Measurements from ENCODE around the gene NMUR2.

The NMUR2 gene, protein sequence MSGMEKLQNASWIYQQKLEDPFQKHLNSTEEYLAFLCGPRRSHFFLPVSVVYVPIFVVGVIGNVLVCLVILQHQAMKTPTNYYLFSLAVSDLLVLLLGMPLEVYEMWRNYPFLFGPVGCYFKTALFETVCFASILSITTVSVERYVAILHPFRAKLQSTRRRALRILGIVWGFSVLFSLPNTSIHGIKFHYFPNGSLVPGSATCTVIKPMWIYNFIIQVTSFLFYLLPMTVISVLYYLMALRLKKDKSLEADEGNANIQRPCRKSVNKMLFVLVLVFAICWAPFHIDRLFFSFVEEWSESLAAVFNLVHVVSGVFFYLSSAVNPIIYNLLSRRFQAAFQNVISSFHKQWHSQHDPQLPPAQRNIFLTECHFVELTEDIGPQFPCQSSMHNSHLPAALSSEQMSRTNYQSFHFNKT

DNA sequence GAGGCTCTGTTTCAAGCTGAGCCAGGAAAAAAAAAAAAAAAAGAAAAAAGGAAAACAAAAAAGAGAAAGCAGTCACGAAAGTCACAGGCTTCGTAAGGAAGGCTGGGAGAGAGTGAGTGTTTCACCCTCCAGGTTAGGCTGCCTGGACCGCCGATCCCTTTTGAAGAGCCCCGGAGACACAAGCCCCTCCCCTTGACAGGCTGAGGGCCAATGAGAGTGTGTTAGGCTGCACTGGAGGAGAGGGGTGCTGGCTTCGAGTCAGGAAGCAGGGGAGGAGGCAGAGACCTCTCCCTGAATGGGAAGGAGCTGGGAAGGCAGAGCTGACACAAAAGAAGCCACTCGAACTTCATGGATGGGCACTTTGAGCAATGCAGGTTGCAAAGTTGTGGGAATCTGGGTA is at the start of gene NMUR2:
NMUR2 (minus strand) TSS at position 135 of the 400 bp plus-strand sequence. CDS start 166 bp downstream, outside the sequence.
- in situ Hi-C loops (cut with MboI; ENCODE audit: low sequenced_read_pairs) = no loop called here
- Histone ChIP-seq H3K4me1 (no peaks in the 10 kb centered on the region), H3K9me3 (no peaks in the 10 kb centered on the region), H3K36me3 (replicated peaks) (no peaks in the 10 kb centered on the region), H3K27me3 (ENCODE audit: low read depth) (no peaks in the 10 kb centered on the region), H3K4me3 (no peak within 1 kb of the TSS)
- DNase-seq (ENCODE audit: low spot score in 2 of 2) = peak in 1 of 2 experiments; percentile 27

DNA sequence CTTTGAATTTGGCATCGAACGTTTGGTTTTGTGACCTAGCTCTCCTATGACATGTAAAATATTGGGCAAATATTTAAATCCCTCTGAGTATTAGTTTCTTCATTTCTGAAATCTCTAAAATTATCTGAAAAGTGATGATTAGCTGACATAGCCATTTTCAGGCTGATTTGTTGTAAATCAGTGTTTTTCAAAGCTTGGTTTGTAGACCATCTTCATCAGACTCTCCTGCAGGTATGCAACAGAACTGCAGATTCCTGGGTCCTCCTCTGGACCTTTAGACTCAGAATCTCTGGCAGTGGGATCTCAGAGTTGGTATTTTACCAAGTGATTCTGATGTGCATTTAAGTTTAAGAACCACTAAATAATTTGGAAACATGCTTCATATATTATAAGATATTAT is 38.9 kb upstream of the NMUR2 start:
- DNase-seq (ENCODE audit: low spot score in 2 of 2) = no peak
- Histone ChIP-seq H3K36me3 (replicated peaks) (no peaks in the 10 kb centered on the region), H3K27me3 (ENCODE audit: low read depth) (no peaks in the 10 kb centered on the region), H3K9me3 (no peaks in the 10 kb centered on the region), H3K4me1 (no peaks in the 10 kb centered on the region), H3K4me3 (no peak overlapping the region)
- in situ Hi-C loops (cut with MboI; ENCODE audit: low sequenced_read_pairs) = no loop called here

DNA sequence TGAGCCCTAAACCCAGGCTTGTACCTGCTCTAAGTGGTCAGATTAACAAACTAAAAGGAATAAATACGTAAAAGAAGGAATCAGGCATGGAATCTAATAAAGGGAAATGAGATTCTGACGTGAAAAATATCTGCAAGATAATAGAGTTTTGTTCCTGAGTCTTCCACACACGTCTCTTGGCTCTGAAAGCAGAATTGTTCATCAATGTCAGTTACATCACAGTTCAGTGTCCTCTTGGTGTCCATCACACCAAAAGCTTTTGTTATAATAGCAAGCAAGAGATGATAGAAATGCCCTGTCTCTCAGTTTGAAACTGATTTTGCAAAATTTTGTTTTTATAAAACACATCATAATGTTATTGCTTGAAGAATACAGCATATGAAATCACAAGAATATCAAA is 34.7 kb upstream of the NMUR2 start:
- Histone ChIP-seq H3K36me3 (replicated peaks) (no peaks in the 10 kb centered on the region), H3K4me3 (no peak overlapping the region), H3K9me3 (no peaks in the 10 kb centered on the region), H3K27me3 (ENCODE audit: low read depth) (no peaks in the 10 kb centered on the region), H3K4me1 (no peaks in the 10 kb centered on the region)
- in situ Hi-C loops (cut with MboI; ENCODE audit: low sequenced_read_pairs) = no loop called here
- no peak for DNase-seq (ENCODE audit: low spot score in 2 of 2)

DNA sequence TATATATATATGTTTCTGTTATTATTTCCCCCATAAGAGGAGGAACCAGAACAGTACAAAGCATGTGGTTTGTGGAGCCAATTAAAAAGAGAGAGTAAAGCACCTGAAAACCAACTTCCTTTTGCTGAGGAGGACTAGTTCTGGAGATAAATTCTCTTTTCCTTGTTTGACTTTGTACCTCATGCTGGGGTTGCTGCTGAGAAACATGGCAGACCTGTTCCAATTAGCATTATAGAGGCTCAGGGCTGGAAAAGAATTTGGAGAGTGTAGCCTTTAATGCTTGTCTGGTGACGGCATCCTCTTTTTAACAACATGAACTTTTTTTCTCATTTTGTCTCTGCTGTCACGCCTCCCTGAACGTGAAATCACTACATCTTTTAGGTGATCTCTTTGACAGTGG is 32.8 kb upstream of the NMUR2 start:
- Histone ChIP-seq H3K4me3 (no peak overlapping the region), H3K27me3 (ENCODE audit: low read depth) (no peaks in the 10 kb centered on the region), H3K4me1 (no peaks in the 10 kb centered on the region), H3K36me3 (replicated peaks) (no peaks in the 10 kb centered on the region), H3K9me3 (no peaks in the 10 kb centered on the region)
- in situ Hi-C loops (cut with MboI; ENCODE audit: low sequenced_read_pairs) = no loop called here
- no peak for DNase-seq (ENCODE audit: low spot score in 2 of 2)

DNA sequence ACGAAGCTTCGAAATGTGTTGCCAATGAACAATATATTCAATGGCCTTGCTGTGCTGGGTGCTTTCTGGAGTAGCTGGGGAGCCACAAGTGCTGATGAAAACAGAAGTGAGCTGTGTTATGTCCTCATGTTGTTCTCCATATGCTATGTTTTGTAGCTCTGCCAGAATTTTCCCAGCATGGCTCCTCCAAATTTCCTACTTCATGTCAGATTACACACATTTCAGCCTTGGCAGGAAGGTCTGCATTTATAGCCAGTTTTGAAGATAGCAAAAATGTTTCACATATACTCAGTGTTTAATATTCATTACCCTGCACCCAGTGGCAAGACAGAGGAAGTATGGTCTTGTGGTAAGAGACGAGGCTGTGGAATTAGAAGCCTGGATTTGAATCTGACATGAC is 22.6 kb upstream of the NMUR2 start:
- DNase-seq (ENCODE audit: low spot score in 2 of 2) = no peak
- no peak overlapping the region for H3K4me3 ChIP-seq
- H3K4me1 ChIP-seq = no peaks in the 10 kb centered on the region
- in situ Hi-C loops (cut with MboI; ENCODE audit: low sequenced_read_pairs) = no loop called here
- no peaks in the 10 kb centered on the region for H3K9me3 ChIP-seq
- no peaks in the 10 kb centered on the region for H3K36me3 ChIP-seq (replicated peaks)
- H3K27me3 ChIP-seq (ENCODE audit: low read depth) = no peaks in the 10 kb centered on the region

DNA sequence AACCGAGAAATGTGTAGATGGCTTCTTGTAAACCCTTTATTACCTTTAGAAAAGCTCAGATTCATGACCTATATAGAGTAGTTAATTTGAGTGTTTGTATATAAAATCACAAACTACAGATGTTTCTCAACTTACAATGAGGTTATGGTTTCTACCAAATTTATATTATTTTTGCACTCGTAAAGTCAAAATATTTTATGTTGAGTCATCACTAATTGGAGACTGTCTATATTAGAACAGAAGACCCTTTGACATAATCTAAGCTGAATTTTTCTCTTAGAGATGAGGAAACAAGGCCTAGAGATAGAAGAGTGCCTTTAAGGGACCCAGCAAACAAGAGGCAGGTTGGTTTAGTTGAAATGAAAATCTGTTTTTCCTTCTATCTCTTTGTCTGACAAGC is 20.0 kb upstream of the NMUR2 start:
- in situ Hi-C loops (cut with MboI; ENCODE audit: low sequenced_read_pairs) = no loop called here
- H3K27me3 ChIP-seq (ENCODE audit: low read depth) = no peaks in the 10 kb centered on the region
- no peaks in the 10 kb centered on the region for H3K36me3 ChIP-seq (replicated peaks)
- no peak overlapping the region for H3K4me3 ChIP-seq
- H3K9me3 ChIP-seq = no peaks in the 10 kb centered on the region
- DNase-seq (ENCODE audit: low spot score in 2 of 2) = no peak
- H3K4me1 ChIP-seq = no peaks in the 10 kb centered on the region

DNA sequence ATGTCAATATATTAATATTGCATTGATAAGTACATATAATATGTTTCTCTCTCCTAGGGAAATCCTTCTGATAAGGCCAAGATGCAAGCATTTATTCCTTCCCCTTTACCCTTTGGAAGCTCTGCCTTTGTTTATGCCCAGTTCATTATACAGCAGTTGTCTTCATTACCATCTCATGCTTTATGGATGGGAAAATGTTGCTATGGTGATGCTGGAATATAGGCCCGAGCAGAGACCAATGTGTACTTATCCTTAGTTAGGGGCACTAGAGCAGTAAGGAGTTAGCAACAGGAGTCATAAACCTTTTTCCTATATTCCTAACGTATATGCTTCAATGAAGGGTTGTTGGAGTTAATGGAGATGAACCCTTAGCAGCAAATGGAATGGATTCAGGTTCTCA is 19.4 kb upstream of the NMUR2 start:
- in situ Hi-C loops (cut with MboI; ENCODE audit: low sequenced_read_pairs) = no loop called here

DNA sequence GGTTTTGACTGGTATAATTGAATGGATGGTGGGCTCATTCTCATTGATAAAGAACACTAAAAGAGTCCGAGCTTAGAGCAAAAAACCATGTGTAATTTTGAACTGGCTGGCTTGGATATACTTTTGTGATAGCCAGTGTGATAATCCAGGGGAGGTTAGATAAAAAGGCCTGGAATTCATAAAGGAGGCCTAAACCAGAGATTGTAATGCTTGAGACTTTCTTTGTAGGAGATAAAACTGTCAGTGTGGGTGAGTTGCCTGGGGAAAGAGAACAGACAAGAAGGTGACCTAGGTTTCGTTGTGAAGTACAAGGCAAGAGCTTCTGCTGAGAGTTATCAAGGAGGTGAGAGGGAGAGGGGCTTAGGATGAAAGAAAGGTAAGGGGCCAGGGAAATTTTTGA is 17.0 kb upstream of the NMUR2 start:
- Histone ChIP-seq H3K27me3 (ENCODE audit: low read depth) (no peaks in the 10 kb centered on the region), H3K4me1 (no peaks in the 10 kb centered on the region), H3K4me3 (no peak overlapping the region), H3K36me3 (replicated peaks) (no peaks in the 10 kb centered on the region), H3K9me3 (no peaks in the 10 kb centered on the region)
- in situ Hi-C loops (cut with MboI; ENCODE audit: low sequenced_read_pairs) = no loop called here
- DNase-seq (ENCODE audit: low spot score in 2 of 2) = no peak

More for the DNA sequence above, 19.4 kb upstream of the NMUR2 start:
- Histone ChIP-seq H3K4me1 (no peaks in the 10 kb centered on the region), H3K27me3 (ENCODE audit: low read depth) (no peaks in the 10 kb centered on the region), H3K4me3 (no peak overlapping the region), H3K36me3 (replicated peaks) (no peaks in the 10 kb centered on the region), H3K9me3 (no peaks in the 10 kb centered on the region)
- no peak for DNase-seq (ENCODE audit: low spot score in 2 of 2)

DNA sequence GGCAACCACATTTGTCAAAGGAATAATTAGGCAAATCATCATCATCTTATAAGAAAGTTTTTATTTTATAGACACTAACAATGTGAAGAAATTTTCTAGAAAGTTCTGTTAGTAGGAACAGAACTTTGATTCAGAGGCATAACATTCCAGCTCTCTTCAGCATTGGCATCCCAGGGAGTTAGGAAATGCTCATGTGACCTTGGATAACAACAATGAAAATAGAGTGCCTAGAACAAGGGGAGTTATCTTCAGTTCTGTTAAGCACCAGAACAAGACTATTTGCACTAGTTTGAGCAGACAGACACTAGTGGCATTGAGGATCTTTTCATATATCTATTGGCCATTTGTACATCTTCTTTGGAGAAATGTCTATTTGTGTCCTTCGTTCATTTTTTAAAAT is 7.0 kb upstream of the NMUR2 start:
- H3K27me3 ChIP-seq (ENCODE audit: low read depth) = no peaks in the 10 kb centered on the region
- H3K36me3 ChIP-seq (replicated peaks) = no peaks in the 10 kb centered on the region
- no peak for DNase-seq (ENCODE audit: low spot score in 2 of 2)
- in situ Hi-C loops (cut with MboI; ENCODE audit: low sequenced_read_pairs) = no loop called here
- no peaks in the 10 kb centered on the region for H3K4me1 ChIP-seq
- H3K9me3 ChIP-seq = no peaks in the 10 kb centered on the region
- no peak overlapping the region for H3K4me3 ChIP-seq

DNA sequence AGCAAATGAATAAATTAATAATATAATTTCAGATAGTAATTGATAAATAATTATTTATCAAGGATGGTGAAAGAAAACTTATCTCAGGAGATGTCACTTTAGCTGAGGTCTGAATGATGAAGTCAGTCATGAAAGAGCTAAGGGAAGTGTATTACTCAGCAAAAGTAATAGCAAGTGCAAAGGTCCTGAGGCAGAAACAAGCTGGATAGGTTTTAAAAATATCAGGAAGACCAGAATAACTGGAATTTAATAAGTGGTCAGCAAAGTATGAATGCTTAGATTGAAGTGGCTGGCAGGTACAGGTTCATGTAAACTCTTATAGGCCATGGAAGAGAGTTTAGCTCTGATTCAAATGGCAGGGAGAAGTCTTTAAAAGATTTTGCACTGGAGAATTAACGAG is 1.0 kb upstream of the NMUR2 start:
- in situ Hi-C loops (cut with MboI; ENCODE audit: low sequenced_read_pairs) = no loop called here
- Histone ChIP-seq H3K9me3 (no peaks in the 10 kb centered on the region), H3K27me3 (ENCODE audit: low read depth) (no peaks in the 10 kb centered on the region), H3K4me3 (no peak overlapping the region), H3K36me3 (replicated peaks) (no peaks in the 10 kb centered on the region), H3K4me1 (no peaks in the 10 kb centered on the region)
- DNase-seq (ENCODE audit: low spot score in 2 of 2) = no peak

DNA sequence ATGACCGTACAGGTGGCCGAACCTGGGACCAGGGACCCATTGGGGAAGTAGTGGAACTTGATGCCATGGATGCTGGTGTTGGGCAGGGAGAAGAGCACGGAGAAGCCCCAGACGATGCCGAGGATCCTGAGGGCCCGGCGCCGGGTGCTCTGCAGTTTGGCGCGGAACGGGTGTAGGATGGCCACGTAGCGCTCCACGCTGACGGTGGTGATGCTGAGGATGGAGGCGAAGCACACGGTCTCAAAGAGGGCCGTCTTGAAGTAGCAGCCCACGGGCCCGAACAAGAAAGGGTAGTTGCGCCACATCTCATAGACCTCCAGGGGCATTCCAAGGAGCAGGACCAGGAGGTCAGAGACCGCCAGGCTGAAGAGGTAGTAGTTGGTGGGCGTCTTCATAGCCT is 585 bp downstream of the NMUR2 start:
- Histone ChIP-seq H3K9me3 (no peaks in the 10 kb centered on the region), H3K4me1 (no peaks in the 10 kb centered on the region), H3K36me3 (replicated peaks) (no peaks in the 10 kb centered on the region), H3K27me3 (ENCODE audit: low read depth) (no peaks in the 10 kb centered on the region), H3K4me3 (no peak overlapping the region)
- no peak for DNase-seq (ENCODE audit: low spot score in 2 of 2)
- in situ Hi-C loops (cut with MboI; ENCODE audit: low sequenced_read_pairs) = no loop called here

DNA sequence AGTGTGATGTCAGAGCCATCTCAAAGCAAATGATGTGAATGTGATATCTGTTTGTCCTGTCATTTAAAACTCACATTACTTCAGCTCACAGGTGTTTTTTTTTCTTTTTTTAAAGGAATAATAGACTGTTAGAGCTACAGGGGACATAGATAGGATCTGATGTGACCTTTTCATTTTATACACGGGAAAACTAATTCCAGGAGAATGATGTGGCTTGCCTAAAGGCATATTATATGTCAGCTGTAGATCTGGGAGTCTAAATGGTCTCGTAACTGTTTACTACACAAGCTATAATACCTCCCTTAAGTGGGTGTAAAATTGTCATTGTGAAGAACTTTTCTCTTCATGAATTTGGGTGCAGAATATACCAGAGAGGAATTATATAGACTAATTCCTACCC is 2.0 kb downstream of the NMUR2 start:
- H3K4me3 ChIP-seq = no peak overlapping the region
- DNase-seq (ENCODE audit: low spot score in 2 of 2) = no peak
- H3K9me3 ChIP-seq = no peaks in the 10 kb centered on the region
- H3K36me3 ChIP-seq (replicated peaks) = no peaks in the 10 kb centered on the region
- no peaks in the 10 kb centered on the region for H3K27me3 ChIP-seq (ENCODE audit: low read depth)
- in situ Hi-C loops (cut with MboI; ENCODE audit: low sequenced_read_pairs) = no loop called here
- H3K4me1 ChIP-seq = no peaks in the 10 kb centered on the region

DNA sequence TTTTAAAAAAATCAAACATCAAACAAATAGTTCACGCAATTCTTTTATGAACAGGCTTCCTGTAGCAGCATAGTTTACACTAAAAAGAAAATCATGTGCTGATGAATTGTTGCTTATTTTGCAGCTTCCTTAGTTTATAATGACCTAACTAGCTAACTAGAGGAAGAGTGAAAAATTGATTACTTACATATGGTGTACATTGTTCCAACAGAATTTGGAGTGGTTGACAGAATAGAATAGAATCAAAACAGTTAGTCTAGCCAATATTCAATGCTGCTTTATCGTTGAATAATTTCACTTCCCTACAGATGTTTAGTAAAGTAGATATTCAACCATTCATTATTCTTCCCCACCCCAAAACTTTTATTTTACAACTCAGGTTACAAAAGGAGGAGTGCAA is 4.2 kb downstream of the NMUR2 start:
- Histone ChIP-seq H3K4me1 (no peaks in the 10 kb centered on the region), H3K27me3 (ENCODE audit: low read depth) (no peaks in the 10 kb centered on the region), H3K36me3 (replicated peaks) (no peaks in the 10 kb centered on the region), H3K9me3 (no peaks in the 10 kb centered on the region), H3K4me3 (no peak overlapping the region)
- no peak for DNase-seq (ENCODE audit: low spot score in 2 of 2)
- in situ Hi-C loops (cut with MboI; ENCODE audit: low sequenced_read_pairs) = no loop called here

DNA sequence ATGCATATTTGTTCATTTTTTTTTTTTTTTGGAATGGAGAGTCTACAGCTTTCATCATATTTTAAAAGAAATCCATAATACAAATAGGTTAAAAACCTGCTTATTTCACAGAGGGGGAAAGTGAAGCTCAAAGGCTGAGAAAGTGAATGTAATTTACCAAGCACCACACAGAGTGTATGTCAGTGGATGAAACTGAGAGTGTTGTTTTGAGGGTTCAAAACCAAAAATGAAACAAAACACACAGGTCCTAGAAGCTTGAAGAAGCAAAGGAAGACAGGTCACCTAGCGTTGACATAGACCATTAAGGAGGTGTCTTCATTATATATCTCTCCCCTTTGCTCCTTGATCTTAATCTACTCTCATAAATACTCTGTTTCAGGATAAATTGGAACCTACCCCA is 7.5 kb downstream of the NMUR2 start:
- no peaks in the 10 kb centered on the region for H3K9me3 ChIP-seq
- DNase-seq (ENCODE audit: low spot score in 2 of 2) = no peak
- H3K4me1 ChIP-seq = no peaks in the 10 kb centered on the region
- no peaks in the 10 kb centered on the region for H3K36me3 ChIP-seq (replicated peaks)
- in situ Hi-C loops (cut with MboI; ENCODE audit: low sequenced_read_pairs) = no loop called here
- no peaks in the 10 kb centered on the region for H3K27me3 ChIP-seq (ENCODE audit: low read depth)
- no peak overlapping the region for H3K4me3 ChIP-seq

DNA sequence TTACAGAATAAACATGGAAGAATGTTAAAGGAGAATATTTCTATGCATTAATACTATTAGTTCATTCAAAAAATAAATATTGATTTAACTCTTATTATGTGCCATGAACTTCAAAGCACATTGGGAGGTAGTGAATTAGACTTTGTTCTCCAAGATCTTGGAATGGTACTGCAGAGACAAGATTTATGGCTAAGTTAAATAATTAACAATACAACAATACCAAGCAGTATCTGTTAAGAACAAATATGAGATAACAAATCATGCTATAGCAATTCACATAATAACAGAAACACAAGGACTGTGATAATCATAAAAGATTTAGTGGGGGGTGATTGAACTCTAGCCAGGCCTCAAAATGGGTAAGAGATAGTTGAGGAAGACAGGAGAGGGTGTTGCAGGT is 11.6 kb downstream of the NMUR2 start:
- no peak for DNase-seq (ENCODE audit: low spot score in 2 of 2)
- H3K9me3 ChIP-seq = no peaks in the 10 kb centered on the region
- no peaks in the 10 kb centered on the region for H3K4me1 ChIP-seq
- in situ Hi-C loops (cut with MboI; ENCODE audit: low sequenced_read_pairs) = no loop called here
- no peaks in the 10 kb centered on the region for H3K36me3 ChIP-seq (replicated peaks)
- H3K4me3 ChIP-seq = no peak overlapping the region
- H3K27me3 ChIP-seq (ENCODE audit: low read depth) = no peaks in the 10 kb centered on the region
